HUES64 (cell line): Measurements from ENCODE around the gene SMARCAD1. TPM values are rescaled to one million over a fixed set of nuclear protein-coding genes. Genes with fewer than 3 reads are reported as not detected.
A peak's percentile ranks its signal among the peaks of the same experiment; 100 is the strongest.

ENCODE experiments used
- H3K27ac ChIP-seq: 2 replicates; pipeline ENCODE4 v1.7.0; 2013; ENCODE audit warnings: low read depth, low read length, inconsistent platforms
- H3K27me3 ChIP-seq: 2 replicates; pipeline ENCODE4 v1.6.1; 2013; ENCODE audit warnings: mild to moderate bottlenecking, low read length; ENCODE audit not compliant: insufficient read depth
- H3K36me3 ChIP-seq: 2 replicates; pipeline ENCODE4 v1.6.1; 2013; ENCODE audit warnings: mild to moderate bottlenecking, low read length; ENCODE audit not compliant: insufficient read depth
- H3K4me1 ChIP-seq: 2 replicates; pipeline ENCODE4 v1.6.1; 2013; ENCODE audit warnings: mild to moderate bottlenecking, low read length, moderate library complexity; ENCODE audit not compliant: insufficient read depth
- H3K4me3 ChIP-seq: 2 replicates; pipeline ENCODE4 v1.5.1; 2013; ENCODE audit warnings: mild to moderate bottlenecking, low read length, moderate library complexity
- H3K9ac ChIP-seq: 2 replicates; pipeline ENCODE4 v1.6.1; 2013; ENCODE audit warnings: mild to moderate bottlenecking, low read depth, low read length
- H3K9me3 ChIP-seq: 2 replicates; pipeline ENCODE4 v1.6.1; 2013; ENCODE audit warnings: low read depth, low read length; ENCODE audit not compliant: insufficient read depth
- WGBS: fragments of 150-250, 120-280 bp; methylation state at CpG from one replicate; pipeline ENCODE4 v1.1.7; 2013; ENCODE audit warnings: missing lambda C conversion rate; 5-methylcytosine and 5-hydroxymethylcytosine counted together
- polyA plus RNA-seq, 2 experiments: library from polyadenylated mRNA; stranded (reverse); fragments of 50-300 nt; gene quantifications; one replicate each; pipeline ENCODE4 v1.2.3, GENCODE V29; 2013

The SMARCAD1 gene, protein sequence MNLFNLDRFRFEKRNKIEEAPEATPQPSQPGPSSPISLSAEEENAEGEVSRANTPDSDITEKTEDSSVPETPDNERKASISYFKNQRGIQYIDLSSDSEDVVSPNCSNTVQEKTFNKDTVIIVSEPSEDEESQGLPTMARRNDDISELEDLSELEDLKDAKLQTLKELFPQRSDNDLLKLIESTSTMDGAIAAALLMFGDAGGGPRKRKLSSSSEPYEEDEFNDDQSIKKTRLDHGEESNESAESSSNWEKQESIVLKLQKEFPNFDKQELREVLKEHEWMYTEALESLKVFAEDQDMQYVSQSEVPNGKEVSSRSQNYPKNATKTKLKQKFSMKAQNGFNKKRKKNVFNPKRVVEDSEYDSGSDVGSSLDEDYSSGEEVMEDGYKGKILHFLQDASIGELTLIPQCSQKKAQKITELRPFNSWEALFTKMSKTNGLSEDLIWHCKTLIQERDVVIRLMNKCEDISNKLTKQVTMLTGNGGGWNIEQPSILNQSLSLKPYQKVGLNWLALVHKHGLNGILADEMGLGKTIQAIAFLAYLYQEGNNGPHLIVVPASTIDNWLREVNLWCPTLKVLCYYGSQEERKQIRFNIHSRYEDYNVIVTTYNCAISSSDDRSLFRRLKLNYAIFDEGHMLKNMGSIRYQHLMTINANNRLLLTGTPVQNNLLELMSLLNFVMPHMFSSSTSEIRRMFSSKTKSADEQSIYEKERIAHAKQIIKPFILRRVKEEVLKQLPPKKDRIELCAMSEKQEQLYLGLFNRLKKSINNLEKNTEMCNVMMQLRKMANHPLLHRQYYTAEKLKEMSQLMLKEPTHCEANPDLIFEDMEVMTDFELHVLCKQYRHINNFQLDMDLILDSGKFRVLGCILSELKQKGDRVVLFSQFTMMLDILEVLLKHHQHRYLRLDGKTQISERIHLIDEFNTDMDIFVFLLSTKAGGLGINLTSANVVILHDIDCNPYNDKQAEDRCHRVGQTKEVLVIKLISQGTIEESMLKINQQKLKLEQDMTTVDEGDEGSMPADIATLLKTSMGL
- 59.3 TPM for polyA plus RNA-seq (2013, experiment 1 of 2)
- 56.4 TPM for polyA plus RNA-seq (2013, experiment 2 of 2)

DNA sequence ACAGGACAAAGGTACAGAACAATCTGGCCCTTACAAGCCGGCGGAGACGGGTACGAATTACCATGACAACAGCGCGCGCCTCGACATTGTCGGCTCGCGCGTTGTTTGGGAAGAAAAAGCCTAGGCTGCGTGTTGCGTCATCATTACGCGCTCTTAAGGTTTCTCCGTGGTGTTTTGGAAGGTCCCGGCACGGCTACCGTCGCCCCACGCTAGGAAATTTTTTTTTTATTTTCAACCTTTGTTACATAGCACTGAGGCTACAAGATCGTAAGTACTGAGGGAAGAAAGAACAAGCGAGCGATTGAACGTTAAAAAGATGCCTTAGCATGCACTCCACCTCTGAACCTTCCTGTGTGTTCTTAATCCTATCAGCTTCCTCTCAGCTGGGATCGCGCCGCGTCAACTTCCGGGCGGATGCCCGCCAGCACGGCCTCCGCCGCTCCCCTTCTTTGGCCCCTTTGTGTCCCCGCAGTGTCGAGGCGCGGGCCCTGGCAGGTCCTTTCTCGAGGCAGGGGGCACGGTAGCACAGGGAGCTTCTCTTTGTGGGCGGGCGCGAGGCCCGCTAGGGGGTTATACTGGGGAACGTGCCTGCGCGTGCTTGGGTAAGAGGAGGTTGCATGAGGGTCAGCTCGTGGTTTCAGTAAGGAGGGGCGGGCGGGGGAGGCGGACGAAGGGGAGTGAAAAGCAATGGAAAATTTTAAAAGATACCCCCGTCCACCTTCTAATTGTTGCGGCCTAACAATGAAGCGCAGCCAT lies at the start of gene SMARCAD1:
Gene SMARCAD1 (plus strand): TSS at position 397 of the 756 bp plus-strand sequence. CDS start 530 bp downstream, outside the sequence.
- peaks cover 38% of the 10 kb centered on the region for H3K36me3 ChIP-seq
- no peaks in the 10 kb centered on the region for H3K27me3 ChIP-seq
- peak within 1 kb of the TSS; percentile 87 for H3K27ac ChIP-seq
- H3K9me3 ChIP-seq, result 0 out of 2 replicates have a peak, but pooled peaks cover under 1% of the 10 kb centered on the region
- peak within 1 kb of the TSS; percentile 92 for H3K9ac ChIP-seq
- H3K4me3 ChIP-seq, result peak within 1 kb of the TSS; percentile 75
- peaks cover 24% of the 10 kb centered on the region for H3K4me1 ChIP-seq
- under 1% methylated on average over 56 of the region's 57 CpGs for WGBS

GRCh38 chr4:94158883-94159282 lies 48.8 kb upstream of the SMARCAD1 start:
- Histone ChIP-seq H3K4me1 (peaks cover 6% of the 10 kb centered on the region), H3K9me3 (no peaks in the 10 kb centered on the region)

DNA sequence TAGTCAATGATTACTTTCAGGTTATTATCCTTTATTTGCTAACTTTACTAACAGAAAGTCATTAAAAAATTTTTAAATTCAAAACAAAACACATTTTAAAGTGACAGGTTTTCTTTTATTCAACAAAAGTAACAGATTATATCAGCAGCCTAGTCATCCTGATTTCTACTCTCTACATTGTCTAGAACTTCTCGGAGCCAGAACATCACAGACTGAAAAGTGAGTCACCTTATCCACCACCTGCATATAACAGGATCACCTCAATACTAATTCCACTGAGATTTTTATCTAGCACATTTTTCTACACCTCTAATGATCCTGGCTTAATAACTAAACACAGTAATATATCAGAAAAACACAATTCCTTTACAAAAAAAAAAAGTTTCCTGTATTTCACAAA lies 47.9 kb upstream of the SMARCAD1 start:
- H3K9me3 ChIP-seq, result no peaks in the 10 kb centered on the region
- no peak overlapping the region for H3K9ac ChIP-seq
- no peaks in the 10 kb centered on the region for H3K36me3 ChIP-seq
- H3K27me3 ChIP-seq, result no peaks in the 10 kb centered on the region
- no peak overlapping the region for H3K27ac ChIP-seq
- H3K4me1 ChIP-seq, result peaks cover 13% of the 10 kb centered on the region
- WGBS, result 90% methylated on average over 1 of the region's 1 CpG
- H3K4me3 ChIP-seq, result no peak overlapping the region

More at GRCh38 chr4:94158883-94159282, 48.8 kb upstream of the SMARCAD1 start:
- Histone ChIP-seq H3K4me3 (no peak overlapping the region), H3K27ac (no peak overlapping the region), H3K9ac (no peak overlapping the region), H3K27me3 (no peaks in the 10 kb centered on the region), H3K36me3 (no peaks in the 10 kb centered on the region)
- WGBS, result 96% methylated on average over 3 of the region's 3 CpGs

- H3K36me3 ChIP-seq, result no peaks in the 10 kb centered on the region
- no peaks in the 10 kb centered on the region for H3K9me3 ChIP-seq
- WGBS, result 93% methylated on average over 4 of the region's 4 CpGs
- no peaks in the 10 kb centered on the region for H3K27me3 ChIP-seq
- peaks cover 23% of the 10 kb centered on the region for H3K4me1 ChIP-seq
- no peak overlapping the region for H3K9ac ChIP-seq
- H3K4me3 ChIP-seq, result no peak overlapping the region
- no peak overlapping the region for H3K27ac ChIP-seq
Measured at GRCh38 chr4:94160774-94161173, 46.9 kb upstream of the SMARCAD1 start.

DNA sequence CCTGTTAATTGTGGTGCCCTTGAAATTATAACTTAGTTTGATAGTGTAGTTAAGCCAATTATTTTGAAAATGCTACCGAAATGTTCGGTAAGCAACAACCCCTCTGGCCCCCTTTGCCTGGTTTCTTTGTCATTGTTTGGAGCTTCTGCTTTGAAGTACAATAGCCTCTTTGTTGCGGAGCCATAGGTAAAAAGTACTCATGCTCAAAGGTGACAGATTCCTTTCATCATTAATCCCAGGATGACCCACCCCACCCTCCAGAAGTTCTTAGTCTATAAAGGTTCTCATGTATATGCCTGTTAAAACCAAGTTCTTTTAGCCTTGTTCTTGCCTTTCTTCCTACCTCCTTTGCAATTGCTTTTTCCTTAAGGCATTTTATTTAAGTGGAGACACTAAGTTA lies 42.4 kb upstream of the SMARCAD1 start:
- 23% methylated on average over 3 of the region's 3 CpGs for WGBS
- Histone ChIP-seq H3K27me3 (no peaks in the 10 kb centered on the region), H3K9me3 (no peaks in the 10 kb centered on the region; the same call in 1 of the 2 replicates), H3K27ac (peak overlapping the region; percentile 43; the same call in 1 of the 2 replicates), H3K4me3 (no peak overlapping the region), H3K9ac (no peak overlapping the region), H3K4me1 (peaks cover 40% of the 10 kb centered on the region), H3K36me3 (no peaks in the 10 kb centered on the region)

GRCh38 chr4:94168321-94168720 lies 39.3 kb upstream of the SMARCAD1 start:
- Histone ChIP-seq H3K4me1 (peaks cover 35% of the 10 kb centered on the region), H3K36me3 (no peaks in the 10 kb centered on the region), H3K9me3 (peaks cover 4% of the 10 kb centered on the region), H3K9ac (no peak overlapping the region), H3K27me3 (no peaks in the 10 kb centered on the region), H3K27ac (no peak overlapping the region), H3K4me3 (no peak overlapping the region)
- 93% methylated on average over 2 of the region's 2 CpGs for WGBS

DNA sequence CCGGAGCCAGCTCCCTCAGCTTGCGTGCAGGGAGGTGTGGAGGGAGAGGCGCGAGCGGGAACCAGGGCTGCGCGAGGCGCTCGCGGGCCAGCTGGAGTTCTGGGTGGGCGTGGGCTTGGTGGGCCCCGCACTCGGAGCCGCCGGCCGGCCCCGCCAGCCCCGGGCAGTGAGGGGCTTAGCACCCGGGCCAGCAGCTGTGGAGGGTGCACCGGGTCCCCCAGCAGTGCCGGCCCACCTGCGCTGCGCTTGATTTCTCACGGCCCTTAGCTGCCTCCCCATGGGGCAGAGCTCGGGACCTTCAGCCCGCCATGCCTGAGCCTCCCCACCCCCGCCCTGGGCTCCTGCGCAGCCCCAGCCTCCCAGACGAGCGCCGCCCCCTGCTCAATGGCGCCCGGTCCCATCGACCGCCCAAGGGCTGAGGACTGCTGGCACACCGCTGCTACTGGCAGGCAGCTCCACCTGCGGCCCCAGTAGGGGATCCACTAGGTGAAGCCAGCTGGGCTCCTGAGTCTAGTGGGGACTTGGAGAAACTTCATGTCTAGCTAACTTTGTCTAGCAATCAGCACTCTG lies 37.8 kb upstream of the SMARCAD1 start:
- no peaks in the 10 kb centered on the region for H3K36me3 ChIP-seq
- H3K27me3 ChIP-seq, result no peaks in the 10 kb centered on the region
- no peak overlapping the region for H3K4me3 ChIP-seq
- H3K4me1 ChIP-seq, result peaks cover 27% of the 10 kb centered on the region
- no peak overlapping the region for H3K9ac ChIP-seq
- H3K27ac ChIP-seq, result no peak overlapping the region
- peaks cover 4% of the 10 kb centered on the region for H3K9me3 ChIP-seq
- WGBS, result 95% methylated on average over 37 of the region's 37 CpGs

- WGBS, result 95% methylated on average over 3 of the region's 4 CpGs
- no peak overlapping the region for H3K9ac ChIP-seq
- H3K36me3 ChIP-seq, result no peaks in the 10 kb centered on the region
- H3K4me3 ChIP-seq, result no peak overlapping the region
- H3K9me3 ChIP-seq, result peaks cover 4% of the 10 kb centered on the region
- H3K4me1 ChIP-seq, result peaks cover 12% of the 10 kb centered on the region
- no peaks in the 10 kb centered on the region for H3K27me3 ChIP-seq
- no peak overlapping the region for H3K27ac ChIP-seq
Measured at GRCh38 chr4:94171616-94172015, 36.0 kb upstream of the SMARCAD1 start.

- 83% methylated on average over 6 of the region's 6 CpGs for WGBS
- Histone ChIP-seq H3K4me1 (no peaks in the 10 kb centered on the region), H3K9me3 (peaks cover 4% of the 10 kb centered on the region; the same call in 1 of the 2 replicates), H3K36me3 (no peaks in the 10 kb centered on the region), H3K27ac (peak overlapping the region; percentile 13; the same call in 1 of the 2 replicates), H3K27me3 (no peaks in the 10 kb centered on the region), H3K9ac (no peak overlapping the region), H3K4me3 (no peak overlapping the region)
Measured at GRCh38 chr4:94175553-94176261, 32.0 kb upstream of the SMARCAD1 start.

DNA sequence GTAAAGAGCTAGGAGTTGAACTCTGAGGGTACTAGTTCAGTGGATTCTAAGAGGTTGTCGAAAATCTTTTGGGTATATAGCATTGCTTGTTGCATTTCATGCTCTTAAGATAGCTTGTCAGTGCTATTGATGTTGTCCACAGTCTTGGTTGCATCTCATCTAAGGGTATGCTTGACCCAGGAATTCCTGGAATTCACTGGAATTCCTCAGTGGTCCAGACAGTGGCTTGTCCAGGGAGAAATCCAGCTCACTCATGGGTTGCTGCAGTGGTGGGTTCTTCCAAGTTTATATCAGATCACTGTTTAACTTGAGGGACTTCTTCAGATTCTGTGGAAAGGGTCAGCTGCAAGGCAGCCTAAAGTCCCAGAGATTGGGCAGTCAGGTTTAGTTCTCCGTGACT lies 29.8 kb upstream of the SMARCAD1 start:
- Histone ChIP-seq H3K36me3 (no peaks in the 10 kb centered on the region), H3K27ac (no peak overlapping the region), H3K4me3 (no peak overlapping the region), H3K4me1 (no peaks in the 10 kb centered on the region), H3K27me3 (no peaks in the 10 kb centered on the region), H3K9ac (no peak overlapping the region), H3K9me3 (no peaks in the 10 kb centered on the region)
- WGBS, result 94% methylated on average over 2 of the region's 2 CpGs
